G401 (cell line): Measurements from ENCODE around the gene AK9. TPM values are rescaled to one million over a fixed set of nuclear protein-coding genes. Genes with fewer than 3 reads are reported as not detected.
"Not testable (repeated sequence)": the region's sequence is repeated elsewhere in the genome, so short reads cannot be mapped to it uniquely, and the experiment has no call there.

Experiments
- DNase-seq: peaks from one replicate; pipeline ENCODE4 v3.0.0-alpha.2; 2015; ENCODE audit warnings: low spot score
- in situ Hi-C: cut with HindIII; loops from 2 replicates; pipeline ENCODE4 v1.10.0; 2016; ENCODE audit warnings: low sequenced_read_pairs, mixed read lengths
- total RNA-seq: library from RNA; depleted of rRNA; stranded (reverse); fragments of >200 nt; shearing (Covaris generic); gene quantifications from 2 replicates; pipeline ENCODE4 v1.2.3, GENCODE V29; 2014

AK9 gene
- total RNA-seq, 1 experiment from 2014 or later = 1.2 TPM

GRCh38 chr6:109632405-109632804 lies 58.6 kb downstream of the AK9 start:
- in situ Hi-C loops = no loop called here

GRCh38 chr6:109631403-109631802 lies 59.6 kb downstream of the AK9 start:
- no peak for DNase-seq
- in situ Hi-C loops = no loop called here

More at GRCh38 chr6:109632405-109632804, 58.6 kb downstream of the AK9 start:
- DNase-seq = no peak

GRCh38 chr6:109628158-109629000 lies 62.6 kb downstream of the AK9 start:
- no peak for DNase-seq
- in situ Hi-C loops = no loop called here

GRCh38 chr6:109626311-109626710 lies 64.7 kb downstream of the AK9 start:
- in situ Hi-C loops = no loop called here
- no peak for DNase-seq

- in situ Hi-C loops = no loop called here
- DNase-seq = no peak
Measured at GRCh38 chr6:109625199-109625598, 65.8 kb downstream of the AK9 start.

- in situ Hi-C loops = no loop called here
- DNase-seq = no peak
Measured at GRCh38 chr6:109623288-109623687, 67.7 kb downstream of the AK9 start.

GRCh38 chr6:109612268-109612667 lies 78.7 kb downstream of the AK9 start:
- in situ Hi-C loops = no loop called here
- no peak for DNase-seq

GRCh38 chr6:109611502-109611901 lies 79.5 kb downstream of the AK9 start:
- no peak for DNase-seq
- in situ Hi-C loops = no loop called here

- DNase-seq = no peak
- in situ Hi-C loops = no loop called here
Measured at GRCh38 chr6:109610590-109610989, 80.4 kb downstream of the AK9 start.

- in situ Hi-C loops = no loop called here
- no peak for DNase-seq
Measured at GRCh38 chr6:109609737-109610136, 81.3 kb downstream of the AK9 start.

GRCh38 chr6:109606359-109606758 lies 84.6 kb downstream of the AK9 start:
- no peak for DNase-seq
- in situ Hi-C loops = no loop called here

GRCh38 chr6:109595998-109596397 lies 95.0 kb downstream of the AK9 start:
- DNase-seq = no peak
- in situ Hi-C loops = no loop called here

GRCh38 chr6:109580519-109580918 lies 110.5 kb downstream of the AK9 start:
- DNase-seq = no peak
- in situ Hi-C loops = no loop called here

- DNase-seq = no peak
- in situ Hi-C loops = no loop called here
Measured at GRCh38 chr6:109579361-109579760, 111.6 kb downstream of the AK9 start.

GRCh38 chr6:109569901-109570300 lies 121.1 kb downstream of the AK9 start:
- DNase-seq, in situ Hi-C loops: not testable (repeated sequence)

- in situ Hi-C loops = no loop called here
- no peak for DNase-seq
Measured at GRCh38 chr6:109561844-109562243, 129.2 kb downstream of the AK9 start.

- in situ Hi-C loops = no loop called here
- peak; percentile 73 for DNase-seq
Measured at GRCh38 chr6:109531446-109531845, 159.6 kb downstream of the AK9 start.

- in situ Hi-C loops = no loop called here
- no peak for DNase-seq
Measured at GRCh38 chr6:109527989-109528388, 163.0 kb downstream of the AK9 start.

- in situ Hi-C loops = no loop called here
- peak; percentile 64 for DNase-seq
Measured at GRCh38 chr6:109526905-109527628, 163.9 kb downstream of the AK9 start.

GRCh38 chr6:109524129-109524528 lies 166.9 kb downstream of the AK9 start:
- in situ Hi-C loops = no loop called here
- no peak for DNase-seq
